Upper lobe of left lung (tissue), 4 donors: ENCODE results near the gene MAGEF1.

Source experiments
- POLR2A ChIP-seq, 4 donors: fragments of 450-650 bp; IDR thresholded peaks; one replicate each; pipeline ENCODE4 v1.5.1; 2016 to 2017; ENCODE audit warnings: antibody characterized with exemption in 4 of 4, mild to moderate bottlenecking in 2 of 4
- TF ChIP-seq, protein P1 (sequence below), 6 experiments: fragments of 450-650 bp in 4 of 6; fragments of 200-600 bp in 2 of 6; sonication (generic) in 2 of 6; IDR thresholded peaks; one replicate each; pipeline ENCODE4 v1.5.1; 2016 to 2019; ENCODE audit warnings: antibody characterized with exemption in 6 of 6

GRCh38 chr3:184713521-184713920, 1.7 kb upstream of the MAGEF1 start:
- TF ChIP-seq, protein P1, sequence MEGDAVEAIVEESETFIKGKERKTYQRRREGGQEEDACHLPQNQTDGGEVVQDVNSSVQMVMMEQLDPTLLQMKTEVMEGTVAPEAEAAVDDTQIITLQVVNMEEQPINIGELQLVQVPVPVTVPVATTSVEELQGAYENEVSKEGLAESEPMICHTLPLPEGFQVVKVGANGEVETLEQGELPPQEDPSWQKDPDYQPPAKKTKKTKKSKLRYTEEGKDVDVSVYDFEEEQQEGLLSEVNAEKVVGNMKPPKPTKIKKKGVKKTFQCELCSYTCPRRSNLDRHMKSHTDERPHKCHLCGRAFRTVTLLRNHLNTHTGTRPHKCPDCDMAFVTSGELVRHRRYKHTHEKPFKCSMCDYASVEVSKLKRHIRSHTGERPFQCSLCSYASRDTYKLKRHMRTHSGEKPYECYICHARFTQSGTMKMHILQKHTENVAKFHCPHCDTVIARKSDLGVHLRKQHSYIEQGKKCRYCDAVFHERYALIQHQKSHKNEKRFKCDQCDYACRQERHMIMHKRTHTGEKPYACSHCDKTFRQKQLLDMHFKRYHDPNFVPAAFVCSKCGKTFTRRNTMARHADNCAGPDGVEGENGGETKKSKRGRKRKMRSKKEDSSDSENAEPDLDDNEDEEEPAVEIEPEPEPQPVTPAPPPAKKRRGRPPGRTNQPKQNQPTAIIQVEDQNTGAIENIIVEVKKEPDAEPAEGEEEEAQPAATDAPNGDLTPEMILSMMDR (IDR thresholded peaks at IDR 0.05), result no peak
- no peak for TF ChIP-seq POLR2A (IDR thresholded peaks at IDR 0.05)
